HG03039 (cell line): Measurements from ENCODE around the gene TTC39B.
"Not testable (repeated sequence)": the region's sequence is repeated elsewhere in the genome, so short reads cannot be mapped to it uniquely, and the experiment has no call there.

Experiments
- ATAC-seq: cut with Tn5 transposase; IDR thresholded peaks from one replicate; pipeline ENCODE4 v1.9.1; 2021; ENCODE audit warnings: mild to moderate bottlenecking, moderate library complexity; ENCODE audit not compliant: unreplicated experiment

Gene TTC39B

DNA sequence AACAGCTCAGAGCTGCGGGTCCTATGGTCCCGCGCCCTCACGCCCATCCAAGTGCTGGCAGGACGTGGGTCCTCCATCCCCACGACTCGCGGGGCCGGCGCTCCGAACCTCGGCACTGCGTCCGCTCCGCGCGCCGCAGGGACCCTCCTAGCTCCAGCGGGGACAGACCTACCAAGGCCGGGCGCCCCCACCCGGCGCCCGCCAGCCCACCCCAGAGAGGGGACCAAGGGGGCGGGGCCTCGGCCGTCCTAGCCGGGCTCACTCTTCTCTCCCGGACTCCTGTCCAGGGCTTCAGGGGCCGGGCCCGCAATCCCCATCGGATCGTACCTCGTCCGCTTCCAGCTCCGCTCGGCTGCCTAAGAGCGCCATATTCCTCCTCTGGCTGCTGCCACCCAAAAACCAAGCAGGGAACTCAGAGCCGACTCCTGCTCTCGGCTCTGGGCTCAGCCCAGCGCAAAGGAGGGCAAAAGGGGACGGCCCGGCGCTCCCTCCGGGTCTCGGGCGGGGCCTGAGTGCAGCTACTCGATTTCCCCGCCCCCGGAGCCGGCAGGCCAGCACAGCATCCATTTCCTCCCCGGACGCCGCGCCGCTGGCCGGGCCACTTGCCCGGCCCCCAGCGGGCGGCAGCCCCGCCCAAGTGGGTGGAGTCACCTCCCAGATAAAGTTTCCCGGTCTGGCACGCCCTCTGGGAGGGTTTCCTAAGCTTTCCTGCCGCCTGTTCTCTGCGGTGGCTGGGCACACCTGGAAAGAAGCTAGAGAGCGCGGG is at the start of gene TTC39B:
Gene TTC39B, minus strand, starts transcription at position 460 of the 766 bp plus-strand sequence. Its CDS starts 91 bp downstream, at position 369.
- peak; percentile 97 for ATAC-seq

DNA sequence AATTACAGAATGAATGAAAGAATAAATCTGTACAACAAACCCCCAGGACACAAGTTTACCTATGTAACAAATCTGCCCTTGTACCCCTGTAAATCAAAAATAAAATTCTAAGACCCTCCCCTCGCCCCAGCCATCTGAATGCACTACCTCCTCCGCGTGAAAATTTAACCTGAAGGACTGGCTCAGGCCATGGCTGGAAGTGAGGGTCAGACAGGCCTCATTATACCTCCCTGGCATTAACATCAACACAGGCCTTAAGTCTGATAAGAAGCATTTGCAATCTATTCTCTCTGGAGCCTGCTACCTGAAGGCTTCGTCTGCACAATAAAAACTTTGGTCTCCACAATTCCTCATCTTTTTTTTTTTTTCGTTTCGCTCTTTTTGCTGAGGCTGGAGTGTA is 48.7 kb upstream of the TTC39B start:
- ATAC-seq, result no peak

DNA sequence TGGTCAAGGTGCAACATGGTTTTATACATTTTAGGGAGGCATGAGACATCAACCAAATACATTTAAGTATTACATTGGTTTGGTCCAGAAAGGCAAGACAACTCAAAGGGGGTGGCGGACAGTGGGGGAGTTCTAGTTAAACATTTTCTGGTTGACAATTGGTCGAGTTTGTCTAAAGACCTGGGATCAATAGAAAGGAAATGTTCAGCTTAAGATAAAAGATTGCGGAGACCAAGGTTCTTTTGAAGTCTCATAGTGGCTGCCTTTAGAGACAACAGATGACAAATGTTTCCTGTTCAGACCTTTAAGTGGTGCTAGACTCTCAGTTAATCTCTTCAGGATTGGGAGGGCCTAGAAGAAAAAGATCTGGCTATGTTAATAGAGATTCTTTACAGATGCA is 47.7 kb upstream of the TTC39B start:
- ATAC-seq, result no peak

DNA sequence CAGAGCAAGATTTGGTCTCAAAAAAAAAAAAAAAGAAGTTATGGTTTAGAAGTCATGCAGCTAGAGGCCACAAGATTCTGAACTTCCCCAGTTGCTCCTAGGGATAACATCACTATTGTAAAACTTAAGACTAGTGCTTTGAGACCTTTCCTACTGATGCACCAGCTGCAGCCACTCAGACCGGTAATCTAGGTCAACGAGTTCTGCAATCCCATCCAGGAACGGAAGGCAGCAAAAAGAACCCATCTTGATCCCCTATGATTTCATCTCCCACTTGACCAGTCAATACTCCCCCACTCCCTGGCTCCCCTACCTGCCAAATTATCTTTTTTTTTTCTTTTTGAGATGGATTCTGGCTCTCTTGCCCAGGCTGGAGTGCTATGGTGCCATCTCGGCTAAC is 46.9 kb upstream of the TTC39B start:
- no peak for ATAC-seq

DNA sequence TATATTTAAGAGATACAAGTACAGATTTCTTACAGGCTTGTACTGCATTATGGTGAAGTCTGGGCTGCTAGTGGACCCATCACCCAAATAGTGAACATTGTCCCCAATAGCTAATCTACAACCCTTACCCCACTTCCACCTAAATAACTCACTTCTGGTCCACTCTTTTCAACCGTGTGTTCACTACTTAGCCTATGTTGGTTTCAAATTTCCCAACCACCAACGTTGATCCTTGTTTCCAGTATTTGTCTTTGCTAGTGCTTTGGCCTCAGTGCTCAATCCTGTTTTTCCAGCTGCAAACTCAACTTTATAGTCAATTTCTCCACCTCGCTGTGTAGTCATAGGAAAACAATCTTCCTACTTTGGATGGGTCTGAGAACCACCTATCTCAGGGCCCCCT is 45.3 kb upstream of the TTC39B start:
- ATAC-seq, result no peak

DNA sequence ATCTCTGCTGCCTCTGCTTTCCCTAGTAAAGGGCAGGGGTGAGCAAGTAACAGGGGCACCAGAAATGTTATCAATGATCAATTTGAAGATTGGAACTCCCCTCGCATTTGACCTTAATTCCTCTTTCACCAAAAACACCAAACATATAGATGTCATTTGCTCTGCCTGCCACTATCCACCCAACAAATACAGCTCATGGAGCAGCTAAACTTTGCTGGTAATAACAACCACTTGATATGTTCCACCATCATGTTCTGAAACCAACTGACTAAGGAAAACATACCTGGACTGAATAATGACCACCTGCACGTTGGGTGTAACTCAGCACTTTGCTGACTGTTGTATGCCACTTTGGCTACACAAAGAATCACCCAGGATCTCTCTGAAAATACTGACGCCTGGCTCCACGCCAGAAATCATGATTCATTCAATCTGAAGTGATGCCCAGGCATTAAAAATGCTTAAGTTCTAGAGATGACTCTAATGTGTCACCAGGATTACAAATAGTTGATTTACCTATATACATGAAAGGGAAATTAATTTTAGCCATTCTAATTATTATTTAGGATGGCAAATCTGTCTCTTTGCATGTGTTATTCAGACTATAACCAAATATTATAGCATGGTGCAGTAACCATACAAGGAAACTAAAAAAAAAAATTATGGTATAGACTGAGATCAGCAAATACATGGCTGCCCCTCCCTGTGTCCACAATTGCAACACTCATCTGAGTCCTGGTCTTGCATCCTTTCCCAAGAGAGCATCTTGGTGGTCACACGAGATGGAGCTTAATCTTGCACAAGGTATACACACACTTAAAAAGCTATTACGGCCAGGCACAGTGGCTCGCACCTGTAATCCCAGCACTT is 43.1 kb upstream of the TTC39B start:
- ATAC-seq, result no peak

DNA sequence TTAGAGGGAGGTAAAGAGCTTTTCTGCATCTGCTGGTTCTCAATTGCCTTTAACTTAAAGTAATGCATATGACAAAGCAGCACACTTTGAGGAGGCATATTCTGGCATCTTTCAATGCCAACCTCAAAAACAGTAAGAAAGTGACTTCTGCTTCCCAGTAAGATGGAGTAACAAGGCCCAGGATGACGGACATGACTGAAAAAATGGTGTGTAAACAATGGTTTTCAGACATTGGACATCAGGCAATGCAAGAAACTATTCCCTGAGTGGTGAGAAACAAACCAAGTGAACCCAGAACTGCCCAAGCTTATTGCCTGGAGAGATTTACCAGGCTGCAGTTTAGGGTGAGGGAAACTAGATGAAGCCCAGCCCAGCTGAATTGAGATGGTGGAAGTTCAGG is 39.8 kb upstream of the TTC39B start:
- no peak for ATAC-seq

DNA sequence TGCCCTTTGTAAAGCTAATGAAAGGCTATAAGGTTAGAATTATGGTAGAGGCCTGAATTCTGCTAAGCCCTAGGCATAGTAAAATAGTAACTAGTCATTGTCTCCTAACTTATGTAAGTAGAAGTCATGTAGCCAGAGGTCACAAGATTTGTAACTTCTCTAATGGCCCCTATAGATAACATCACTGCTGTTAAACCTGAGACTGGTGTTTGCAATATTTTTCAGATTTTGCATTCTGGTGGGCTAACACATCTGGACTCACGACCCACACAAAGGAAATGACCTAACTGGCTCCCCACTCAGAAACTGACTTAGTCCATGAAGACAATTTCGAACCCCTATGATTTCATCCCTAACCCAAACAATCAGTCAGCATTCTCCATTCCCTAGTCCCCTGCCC is 37.2 kb upstream of the TTC39B start:
- ATAC-seq, result no peak

DNA sequence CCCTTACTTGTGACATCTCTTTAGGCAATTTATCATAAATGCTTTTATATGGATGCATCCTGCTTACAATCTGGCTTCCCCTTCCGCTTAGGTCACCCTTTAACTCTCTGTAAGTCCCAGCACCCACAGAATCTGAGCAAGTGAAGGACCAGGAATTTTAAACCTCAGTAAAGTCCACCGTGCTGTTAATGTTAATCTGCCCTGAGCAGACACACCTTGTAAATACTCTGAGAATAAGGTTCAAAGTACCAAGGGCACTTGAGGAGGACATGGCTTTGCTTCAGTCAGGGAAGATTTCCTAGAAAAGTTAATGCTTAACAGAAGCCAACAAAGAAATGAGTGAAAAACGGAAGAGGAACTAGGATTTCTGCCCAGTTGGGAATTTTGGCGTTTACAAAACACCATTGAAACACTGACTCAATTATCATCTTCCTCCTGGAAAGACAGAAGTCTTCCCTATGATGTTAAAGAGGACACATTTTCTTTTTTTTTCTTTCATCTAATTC is 26.4 kb upstream of the TTC39B start:
- ATAC-seq, result no peak

DNA sequence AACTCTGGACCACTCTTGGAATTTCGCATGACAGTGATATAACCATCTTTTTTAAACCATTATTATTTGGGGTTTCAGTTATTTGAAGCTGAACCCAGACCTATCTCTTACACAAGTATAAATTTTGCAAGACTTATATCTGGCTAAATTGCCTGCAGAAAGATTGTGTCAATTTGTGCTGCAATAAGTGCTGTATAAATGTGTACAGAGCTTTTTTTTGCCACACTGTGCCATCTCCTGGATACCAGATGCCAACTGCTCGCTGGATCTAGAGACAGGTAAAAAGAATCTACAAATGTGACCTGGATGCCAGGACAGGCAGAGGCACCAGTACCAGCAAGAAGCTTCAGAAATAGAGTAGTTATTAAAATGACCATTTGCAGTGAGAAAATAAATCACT is 25.9 kb upstream of the TTC39B start:
- no peak for ATAC-seq

DNA sequence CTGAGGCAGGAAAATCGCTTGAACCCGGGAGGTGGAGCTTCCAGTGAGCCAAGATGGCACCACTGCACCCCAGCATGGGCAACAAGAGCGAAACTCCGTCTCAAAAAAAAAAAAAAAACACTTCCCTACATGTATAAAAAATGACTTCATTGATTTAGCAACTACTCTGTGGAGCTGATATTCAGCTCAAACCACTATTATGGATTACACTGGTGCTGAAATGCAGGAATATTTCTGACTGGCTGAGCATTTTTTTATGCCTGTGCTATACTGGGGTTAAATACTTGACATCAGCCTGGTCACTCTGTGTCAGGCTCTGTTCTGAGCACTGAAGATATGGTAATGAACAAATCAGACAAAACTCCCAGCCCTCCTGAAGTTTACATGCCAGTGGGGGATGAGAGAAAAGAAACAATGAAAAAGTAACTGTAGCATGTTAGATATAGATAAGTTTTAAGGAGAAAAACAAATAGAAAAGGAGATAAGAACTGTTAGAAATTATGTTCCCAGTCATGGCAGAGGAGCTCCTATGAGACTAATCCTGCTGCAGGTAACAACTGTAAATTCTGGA is 22.6 kb upstream of the TTC39B start:
- no peak for ATAC-seq

DNA sequence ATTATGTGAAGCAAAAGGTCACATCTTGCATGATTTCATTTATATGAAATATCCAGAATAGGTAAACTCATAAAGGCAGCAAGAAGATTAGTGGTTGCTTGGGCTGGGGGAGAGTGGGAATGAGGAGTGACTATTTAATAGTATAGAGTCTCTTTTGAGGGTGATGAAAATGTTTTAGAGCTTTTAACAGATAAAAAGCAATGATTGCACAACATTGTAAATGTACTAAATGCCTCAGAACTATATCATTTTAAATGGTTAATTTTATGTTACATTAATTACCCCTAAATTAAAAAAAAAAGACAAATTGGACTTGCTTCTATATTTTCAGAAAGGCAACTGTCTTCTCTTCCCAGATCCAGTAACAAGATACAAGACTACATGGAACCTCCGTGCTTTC is 21.9 kb upstream of the TTC39B start:
- no peak for ATAC-seq

DNA sequence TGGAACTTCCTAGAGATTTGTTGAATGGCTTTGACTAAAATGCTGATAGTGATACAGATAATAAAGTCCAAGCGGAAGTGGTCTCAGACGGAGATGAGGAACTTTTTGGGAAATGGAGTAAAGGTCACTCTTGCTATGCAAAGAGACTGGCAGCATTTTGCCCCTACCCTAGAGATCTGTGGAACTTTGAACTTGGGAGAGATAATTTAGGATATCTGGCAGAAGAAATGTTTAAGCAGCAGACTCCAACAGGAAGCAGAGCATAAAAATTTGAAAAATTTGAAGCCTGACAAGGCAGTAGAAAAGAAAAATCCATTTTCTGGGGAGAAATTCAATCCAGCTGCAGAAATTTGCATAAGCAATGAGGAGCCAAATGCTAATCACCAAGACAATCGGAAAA is 15.7 kb upstream of the TTC39B start:
- ATAC-seq, result not testable (repeated sequence)

DNA sequence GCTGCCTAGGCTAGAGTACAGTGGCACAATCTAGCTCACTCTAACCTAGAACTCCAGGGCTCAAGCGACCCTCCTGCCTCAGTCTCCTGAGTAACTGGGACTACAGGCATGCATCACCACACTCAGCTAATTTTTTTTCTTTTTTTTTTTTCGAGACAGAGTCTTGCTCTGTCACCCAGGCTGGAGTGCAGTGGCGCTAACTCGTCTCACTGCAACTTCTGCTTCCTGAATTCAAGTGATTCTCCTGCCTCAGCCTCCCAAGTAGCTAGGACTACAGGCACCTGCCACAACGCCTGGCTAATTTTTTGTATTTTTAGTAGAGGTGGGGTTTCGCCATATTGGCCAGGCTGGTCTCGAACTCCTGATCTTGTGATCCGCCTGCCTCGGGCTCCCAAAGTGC is 12.6 kb upstream of the TTC39B start:
- not testable (repeated sequence) for ATAC-seq

DNA sequence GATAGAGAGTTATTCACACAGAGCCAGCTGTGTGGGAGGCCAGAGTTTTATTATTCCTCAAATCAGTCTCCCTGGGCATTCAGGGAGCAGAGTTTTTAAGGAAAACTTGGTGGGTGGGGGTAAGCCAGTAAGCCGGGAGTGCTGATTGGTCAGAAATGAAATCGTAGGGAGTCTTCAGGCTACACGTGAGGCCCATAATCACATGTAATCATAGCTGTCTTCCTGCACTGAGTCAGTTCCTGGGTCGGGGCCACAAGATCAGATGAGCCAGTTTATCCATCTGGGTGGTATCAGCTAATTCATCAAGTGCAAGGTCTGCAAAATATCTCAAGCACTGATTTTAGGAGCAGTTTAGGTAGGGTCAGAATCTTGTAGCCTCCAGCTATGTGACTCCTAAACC is 10.8 kb upstream of the TTC39B start:
- no peak for ATAC-seq

DNA sequence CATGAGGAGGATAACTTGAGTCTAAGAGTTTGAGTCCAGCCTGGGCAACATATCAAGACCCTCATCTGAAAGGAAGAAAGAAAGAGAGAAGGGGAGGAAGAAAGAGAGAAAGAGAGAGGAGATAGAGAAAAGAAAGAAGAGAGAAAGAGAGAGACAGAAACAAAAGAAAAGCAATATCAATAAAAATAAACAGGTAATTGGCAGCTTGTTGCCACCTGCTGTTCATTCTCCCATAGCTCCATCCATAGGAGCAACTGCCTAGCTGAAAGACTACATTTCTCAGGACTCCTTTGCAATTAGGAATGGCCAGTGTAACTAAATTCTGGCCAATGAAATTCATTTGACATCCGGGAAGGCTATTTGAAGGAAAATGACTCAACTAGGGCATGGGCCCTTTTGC is 4.6 kb upstream of the TTC39B start:
- ATAC-seq, result no peak

DNA sequence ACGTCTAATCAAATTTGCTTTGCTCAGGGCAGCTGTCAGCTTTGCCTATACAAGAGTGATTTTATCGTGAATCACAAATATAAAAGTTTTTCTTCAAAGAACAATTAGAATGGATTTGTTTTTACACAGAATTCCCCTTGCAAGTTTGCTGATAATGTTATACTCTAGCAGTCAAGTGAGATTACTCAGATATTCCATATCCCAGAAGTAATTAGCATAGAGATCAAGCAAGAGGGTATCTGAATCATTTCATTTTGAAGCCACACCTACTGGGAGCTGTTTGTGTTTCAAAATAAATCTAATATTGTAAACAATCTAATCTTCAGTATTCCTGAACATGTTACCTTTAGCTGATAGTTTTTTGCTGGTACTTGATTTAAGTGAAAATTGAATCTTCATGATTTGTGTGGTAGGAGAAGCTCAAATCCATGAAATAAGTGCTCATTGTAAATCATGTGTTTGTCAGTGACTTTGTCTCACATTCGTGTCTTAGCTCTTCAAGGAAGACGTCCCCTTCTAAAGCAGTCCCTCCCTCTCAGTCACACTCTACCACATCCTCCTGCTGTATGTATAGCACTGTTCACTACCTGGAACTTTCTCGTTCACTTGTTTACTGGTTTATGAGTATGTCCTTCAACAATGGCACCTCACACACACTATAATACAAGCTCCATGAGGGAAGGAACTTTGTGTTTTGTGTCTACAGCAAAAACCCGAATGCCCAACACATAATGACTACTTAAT is 3.3 kb upstream of the TTC39B start:
- ATAC-seq, result no peak

DNA sequence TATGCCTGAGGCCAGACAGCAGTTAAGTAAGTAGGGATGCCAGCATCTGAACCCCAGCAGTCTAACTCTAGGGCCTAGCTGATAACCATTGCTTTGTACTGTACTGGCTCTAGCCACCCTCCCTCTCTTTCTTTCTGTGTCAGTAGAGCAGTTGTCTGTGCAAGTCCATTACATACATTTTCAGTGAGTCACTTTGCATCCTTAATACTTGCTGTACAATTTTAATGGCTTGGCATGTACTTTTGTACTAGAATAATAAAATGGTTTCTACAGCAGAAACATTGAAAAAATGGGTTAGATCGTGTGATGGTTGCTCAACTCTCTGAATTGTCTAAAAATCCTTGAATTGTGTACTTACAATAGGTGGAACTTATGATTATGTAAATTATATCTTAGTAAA is 1.5 kb upstream of the TTC39B start:
- no peak for ATAC-seq

DNA sequence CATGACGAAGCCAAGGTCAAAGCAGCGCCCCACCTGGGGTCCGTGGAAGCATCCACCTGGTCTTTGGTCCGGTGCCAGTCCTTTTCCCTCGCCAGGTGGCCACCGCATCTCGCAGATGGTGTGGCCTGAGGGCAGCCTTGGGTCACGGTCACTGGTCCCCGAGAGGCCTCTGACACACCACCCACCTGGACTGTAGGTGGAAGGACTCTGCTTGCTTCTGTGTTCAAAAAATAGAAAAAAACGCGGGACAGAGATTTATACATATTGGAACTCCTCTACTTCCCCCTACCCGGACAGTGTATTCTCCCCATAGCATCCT is 466 bp upstream of the TTC39B start:
- peak; percentile 23 for ATAC-seq

DNA sequence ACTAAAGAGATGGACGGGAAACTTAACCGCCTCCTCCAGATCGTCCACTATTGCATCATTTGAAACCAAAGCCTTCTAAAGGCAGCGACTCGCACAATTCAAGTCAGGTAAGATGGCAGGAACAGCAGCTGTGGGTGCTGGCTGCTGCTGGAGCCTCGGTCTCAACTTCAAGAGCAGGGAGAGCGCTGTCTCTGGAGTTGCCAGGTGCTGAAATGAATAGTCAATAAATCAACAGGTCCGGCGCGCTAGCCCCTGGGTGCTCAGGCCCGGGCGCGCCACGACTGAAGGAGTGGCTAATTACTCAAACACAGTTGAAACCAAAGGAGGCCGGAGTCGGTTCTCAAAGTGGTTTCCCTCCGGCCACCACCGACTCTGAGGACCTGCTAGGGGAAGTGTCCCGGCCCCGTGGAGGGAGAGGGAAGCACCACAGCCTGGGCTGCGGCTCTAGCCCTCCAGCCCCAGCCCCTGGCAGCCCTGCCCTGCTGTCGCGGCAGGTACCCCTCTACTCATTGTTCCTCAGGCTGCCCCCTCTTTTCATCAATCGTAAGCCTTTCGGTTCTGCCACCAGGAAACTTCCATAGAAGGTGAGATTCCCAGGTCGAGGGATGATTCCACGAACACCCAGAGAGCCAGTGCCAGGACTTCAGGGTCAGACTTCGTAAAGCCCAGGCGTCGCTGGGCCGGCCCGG is 804 bp downstream of the TTC39B start:
- no peak for ATAC-seq

DNA sequence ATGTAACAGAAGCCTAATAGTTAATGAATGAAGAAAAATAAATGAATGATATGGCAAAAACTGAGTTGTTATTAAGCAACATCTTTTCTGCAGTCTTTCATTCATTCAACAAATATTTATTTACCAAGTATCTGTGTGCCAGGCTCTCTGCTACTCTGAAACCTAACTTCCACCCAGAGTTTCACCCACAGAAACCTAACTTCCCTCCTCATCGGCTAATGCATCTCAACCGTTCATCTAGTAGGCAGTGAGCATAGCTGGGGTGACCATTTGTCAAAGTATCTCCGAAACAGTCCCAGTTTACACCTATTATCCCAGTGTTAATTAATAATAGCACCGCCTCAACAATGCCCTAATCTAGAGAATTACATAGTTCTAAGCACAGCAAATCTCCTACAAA is 1.5 kb downstream of the TTC39B start:
- no peak for ATAC-seq
